SJCRH30 (cell line): ENCODE measurements around the gene NMT1. TPM values are rescaled to one million over a fixed set of nuclear protein-coding genes. Genes with fewer than 3 reads are reported as not detected.

ENCODE experiments used
- DNase-seq, 2 experiments: peaks; one replicate each; pipeline ENCODE4 v3.0.0-alpha.2; 2015 to 2020
- H3K27ac ChIP-seq: fragments of 250-450 bp; sonication (Bioruptor Pico); 2 replicates; pipeline ENCODE4 v1.5.1; 2020; ENCODE audit warnings: mild to moderate bottlenecking, moderate library complexity
- H3K27me3 ChIP-seq: fragments of 250-450 bp; sonication (Bioruptor Pico); 2 replicates; pipeline ENCODE4 v1.5.1; 2020; ENCODE audit warnings: mild to moderate bottlenecking, moderate library complexity
- H3K36me3 ChIP-seq: fragments of 250-450 bp; sonication (Bioruptor Pico); 2 replicates; pipeline ENCODE4 v1.5.1; 2020; ENCODE audit warnings: mild to moderate bottlenecking, moderate library complexity
- H3K4me1 ChIP-seq: fragments of 250-450 bp; sonication (Bioruptor Pico); 2 replicates; pipeline ENCODE4 v1.5.1; 2020; ENCODE audit warnings: mild to moderate bottlenecking, moderate library complexity
- H3K4me3 ChIP-seq: fragments of 250-450 bp; sonication (Bioruptor Pico); 2 replicates; pipeline ENCODE4 v1.5.1; 2020; ENCODE audit warnings: mild to moderate bottlenecking, moderate library complexity
- H3K9me3 ChIP-seq: fragments of 250-450 bp; sonication (Bioruptor Pico); replicated peaks from 2 replicates; pipeline ENCODE4 v1.5.1; 2020; ENCODE audit warnings: mild to moderate bottlenecking, moderate library complexity
- total RNA-seq: library from RNA; depleted of rRNA; stranded (reverse); fragments of >200 nt; shearing (Covaris generic); gene quantifications from 2 replicates; pipeline ENCODE4 v1.2.3, GENCODE V29; 2014; rRNA removed

The NMT1 gene
- total RNA-seq: 69.9 and 72.0 TPM in 2 replicates

DNA sequence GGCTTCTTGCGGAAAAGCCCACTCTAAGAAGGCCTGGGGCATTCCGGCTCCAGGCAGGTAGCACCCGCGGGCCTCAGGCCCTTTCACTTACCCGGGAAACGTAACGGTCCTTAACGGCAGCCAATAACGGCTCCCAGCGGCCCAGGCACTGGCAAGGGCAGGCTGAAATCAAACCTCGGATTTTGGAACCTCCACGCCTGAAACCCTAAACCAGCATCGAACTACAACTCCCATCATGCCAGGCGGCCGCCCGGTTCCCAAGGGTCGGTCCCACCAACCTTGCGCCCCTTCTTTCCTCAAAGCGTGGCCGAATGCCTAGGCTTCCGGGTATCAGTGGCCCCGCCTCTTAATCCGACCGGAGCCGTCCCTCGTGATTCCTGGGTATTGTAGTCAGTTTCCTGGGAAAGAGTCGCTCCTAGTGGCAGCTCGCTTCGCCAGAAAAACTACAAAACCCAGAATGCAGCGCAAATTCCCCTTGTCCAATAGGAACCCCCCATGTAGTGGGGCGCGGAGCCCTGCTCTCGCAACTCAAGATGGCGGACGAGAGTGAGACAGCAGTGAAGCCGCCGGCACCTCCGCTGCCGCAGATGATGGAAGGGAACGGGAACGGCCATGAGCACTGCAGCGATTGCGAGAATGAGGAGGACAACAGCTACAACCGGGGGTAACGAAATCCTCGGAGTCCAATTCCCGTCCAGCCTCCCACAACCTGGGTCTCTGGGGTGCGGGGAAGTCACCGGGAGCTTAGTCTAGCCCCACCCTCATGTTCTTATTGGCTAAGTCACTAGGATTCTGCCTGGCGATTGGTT is at the start of gene NMT1:
Gene NMT1, plus strand, starts transcription at position 521 of the 809 bp plus-strand sequence. Its CDS starts 13 bp downstream, at position 534.
- H3K4me3 ChIP-seq: peak within 1 kb of the TSS; percentile 80
- no peaks in the 10 kb centered on the region for H3K27me3 ChIP-seq
- H3K27ac ChIP-seq: peak within 1 kb of the TSS; percentile 89
- DNase-seq: peak; percentile 99 to 100
- peaks cover 9% of the 10 kb centered on the region for H3K4me1 ChIP-seq
- H3K36me3 ChIP-seq: no peaks in the 10 kb centered on the region
- no peaks in the 10 kb centered on the region for H3K9me3 ChIP-seq

DNA sequence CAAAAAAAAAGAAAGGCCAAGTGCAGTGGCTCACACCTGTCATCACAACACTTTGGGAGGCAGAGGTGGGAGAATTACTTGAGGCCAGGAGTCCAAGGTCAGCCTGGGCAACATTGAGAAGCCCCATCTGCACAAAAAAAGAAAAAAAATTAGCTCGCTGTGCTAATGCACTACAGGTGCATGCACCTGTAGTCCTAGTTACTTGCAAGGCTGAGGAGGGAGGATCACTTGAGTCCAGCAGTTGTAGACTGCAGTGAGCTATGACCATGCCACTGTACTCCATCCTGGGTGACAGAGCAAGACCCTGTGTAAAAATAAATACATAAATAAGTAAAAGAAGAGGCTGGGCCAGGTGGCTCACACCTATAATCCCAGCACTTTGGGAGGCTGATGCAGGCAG is 49.4 kb upstream of the NMT1 start:
- DNase-seq: no peak
- H3K4me1 ChIP-seq: peaks cover 17% of the 10 kb centered on the region
- H3K4me3 ChIP-seq: no peak overlapping the region
- no peak overlapping the region for H3K27ac ChIP-seq
- 0 out of 2 replicates have a peak, but pooled peaks cover 8% of the 10 kb centered on the region for H3K27me3 ChIP-seq
- H3K9me3 ChIP-seq: no peaks in the 10 kb centered on the region
- no peaks in the 10 kb centered on the region for H3K36me3 ChIP-seq

DNA sequence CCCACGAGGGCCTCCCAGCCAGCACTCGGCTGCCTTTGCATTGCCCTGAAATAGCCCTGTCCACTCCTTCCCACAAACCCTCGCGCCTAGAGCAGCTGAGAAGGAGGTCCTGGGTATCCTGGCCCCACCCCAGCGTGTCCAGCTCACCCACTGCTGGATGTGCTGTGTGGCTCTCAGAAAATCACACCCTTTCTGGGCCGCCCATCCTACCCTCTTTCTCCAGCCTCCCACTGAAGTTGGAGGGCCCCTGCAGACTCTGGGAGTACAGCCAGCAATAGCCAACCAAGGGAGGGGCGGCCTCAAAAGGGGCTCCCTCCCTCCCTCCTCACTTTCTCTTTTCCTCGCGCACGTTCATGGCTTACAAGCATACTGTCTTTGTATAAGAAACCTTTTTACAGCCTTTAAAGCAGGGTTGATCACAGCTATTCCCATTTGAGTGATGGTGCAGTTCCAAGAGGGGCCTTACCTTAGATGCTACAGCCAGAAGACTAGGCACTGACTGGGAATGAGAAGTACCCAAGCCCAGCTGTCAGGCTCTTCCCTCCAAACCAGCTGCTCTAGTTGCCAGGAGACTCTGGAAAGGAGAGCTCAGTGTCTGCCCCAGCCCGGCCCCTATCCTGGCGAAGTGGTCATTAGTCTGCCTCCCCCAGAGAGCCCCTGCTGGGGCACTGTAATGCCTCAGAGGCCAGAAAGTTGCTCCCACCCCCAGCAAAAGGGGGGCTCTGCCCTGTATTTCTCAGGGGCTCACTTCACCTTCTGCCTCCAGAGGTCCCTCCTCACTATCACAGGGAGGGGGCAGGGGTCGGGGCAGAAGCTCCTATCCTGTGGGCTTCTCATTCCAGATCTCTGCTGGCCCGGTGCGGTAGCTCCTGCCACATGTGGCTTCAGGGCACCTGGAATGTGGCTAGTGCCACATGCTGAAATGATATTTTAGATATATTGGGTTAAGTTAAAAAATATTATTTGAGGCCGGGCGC is 47.8 kb upstream of the NMT1 start:
- Histone ChIP-seq H3K9me3 (no peaks in the 10 kb centered on the region), H3K27me3 (0 out of 2 replicates have a peak, but pooled peaks cover 3% of the 10 kb centered on the region), H3K36me3 (no peaks in the 10 kb centered on the region), H3K4me1 (peaks cover 20% of the 10 kb centered on the region), H3K4me3 (no peak overlapping the region), H3K27ac (no peak overlapping the region)
- peak; percentile 72 to 85 for DNase-seq

DNA sequence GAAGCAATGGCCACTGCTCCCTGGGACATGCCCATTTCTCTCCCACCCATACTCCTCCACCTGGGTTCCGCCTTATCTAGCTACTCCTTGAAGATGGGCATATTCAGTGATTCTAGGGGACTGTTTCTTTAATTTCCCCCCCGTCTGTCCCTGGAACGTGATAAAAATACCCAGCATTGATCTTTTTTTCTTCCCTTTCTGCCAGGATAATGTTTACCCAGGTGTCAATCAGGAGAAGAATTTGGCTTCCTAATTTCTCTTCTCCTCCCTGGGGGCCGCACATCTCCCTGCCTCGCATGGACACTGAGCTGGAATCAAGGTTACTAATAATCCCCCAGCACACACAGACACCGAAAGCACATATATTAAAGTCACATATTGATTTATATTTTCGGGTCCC is 44.9 kb upstream of the NMT1 start:
- Histone ChIP-seq H3K4me3 (no peak overlapping the region), H3K36me3 (no peaks in the 10 kb centered on the region), H3K27ac (no peak overlapping the region), H3K9me3 (no peaks in the 10 kb centered on the region), H3K27me3 (0 out of 2 replicates have a peak, but pooled peaks cover 4% of the 10 kb centered on the region), H3K4me1 (peaks cover 26% of the 10 kb centered on the region)
- no peak for DNase-seq

DNA sequence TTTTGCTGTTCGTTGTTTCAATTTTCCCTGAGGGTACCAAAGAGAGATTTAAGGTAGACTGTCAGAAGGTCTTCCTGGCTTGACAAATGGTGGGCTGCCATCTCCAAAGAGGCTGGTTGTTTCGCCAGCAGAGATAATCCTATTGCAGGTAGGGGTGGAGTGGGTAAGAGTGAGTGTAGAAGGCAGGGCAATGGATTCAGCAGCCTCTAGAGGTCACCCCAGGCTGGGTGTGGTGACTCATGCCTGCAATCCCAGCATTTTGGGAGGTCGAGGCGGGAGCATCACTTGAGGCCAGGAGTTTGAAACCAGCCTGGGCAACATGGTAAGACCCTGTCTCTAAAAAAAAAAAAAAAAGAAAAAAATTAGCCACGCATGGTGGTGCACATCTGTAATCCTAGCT is 44.3 kb upstream of the NMT1 start:
- no peak for DNase-seq
- Histone ChIP-seq H3K4me1 (peaks cover 28% of the 10 kb centered on the region), H3K4me3 (no peak overlapping the region), H3K9me3 (no peaks in the 10 kb centered on the region), H3K27me3 (0 out of 2 replicates have a peak, but pooled peaks cover 4% of the 10 kb centered on the region), H3K27ac (no peak overlapping the region), H3K36me3 (no peaks in the 10 kb centered on the region)

DNA sequence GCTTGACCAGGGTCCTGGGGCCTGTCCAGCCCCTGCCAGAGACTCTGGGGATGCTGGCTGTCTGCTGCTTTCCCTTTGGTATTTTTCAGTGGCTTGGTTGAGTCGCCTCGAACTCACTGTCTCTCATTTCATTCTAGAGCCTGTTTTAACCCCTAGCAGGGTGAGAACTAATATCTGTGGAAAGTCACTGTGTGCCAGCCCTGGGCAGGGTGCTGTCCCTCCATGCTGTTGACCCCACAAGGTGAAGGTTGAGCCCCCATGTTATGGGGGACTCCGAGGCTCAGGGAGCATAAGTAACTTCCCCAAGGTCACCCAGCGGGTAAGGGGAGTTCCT is 42.6 kb upstream of the NMT1 start:
- peak overlapping the region; percentile 64 for H3K4me3 ChIP-seq
- no peaks in the 10 kb centered on the region for H3K36me3 ChIP-seq
- H3K9me3 ChIP-seq: no peaks in the 10 kb centered on the region
- H3K27me3 ChIP-seq: 0 out of 2 replicates have a peak, but pooled peaks cover 4% of the 10 kb centered on the region
- peaks cover 22% of the 10 kb centered on the region for H3K4me1 ChIP-seq
- H3K27ac ChIP-seq: peak overlapping the region; percentile 9; the same call in 1 of the 2 replicates
- no peak for DNase-seq

DNA sequence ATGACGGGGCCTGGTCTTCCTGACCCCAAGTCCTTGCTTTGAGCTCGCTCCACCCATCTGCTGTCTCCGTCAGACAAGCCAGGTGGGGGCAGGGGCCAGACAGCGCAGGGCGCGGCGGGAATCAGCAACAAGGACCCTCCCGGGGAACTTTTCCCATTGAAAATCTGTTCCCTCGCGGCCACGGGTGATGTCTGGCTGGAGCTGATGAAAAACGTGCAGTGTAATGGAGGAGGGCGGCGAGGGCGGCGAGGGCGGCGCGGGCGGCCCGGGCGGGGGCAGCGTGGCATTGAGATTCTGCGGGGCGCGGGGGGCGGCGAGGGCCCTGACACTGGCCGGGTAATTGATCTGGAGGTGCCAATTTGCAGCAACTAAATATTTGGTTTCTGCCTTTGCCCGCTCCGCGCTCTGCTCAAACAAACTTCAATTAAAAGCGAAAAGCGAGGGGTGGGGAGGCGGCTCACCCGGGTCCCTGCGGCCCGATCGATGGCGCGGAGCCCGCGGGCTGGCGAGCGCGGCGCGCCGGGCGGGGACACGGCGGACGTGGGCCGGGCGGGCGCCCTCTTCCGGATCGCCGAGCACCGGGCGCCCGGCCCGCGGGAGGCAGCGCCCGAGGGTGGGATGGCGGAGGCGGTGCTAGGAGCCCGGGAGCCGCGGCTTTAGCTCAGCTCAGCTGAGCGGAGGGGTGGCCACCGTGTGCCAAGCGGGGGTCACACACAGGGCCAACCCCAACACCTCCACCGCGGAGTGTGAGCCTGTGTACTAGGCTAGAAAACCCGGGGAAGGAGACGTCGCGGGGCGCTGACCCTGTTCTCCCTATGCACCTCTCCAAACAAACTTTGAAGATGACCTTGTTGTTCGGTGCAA is 42.0 kb upstream of the NMT1 start:
- no peaks in the 10 kb centered on the region for H3K36me3 ChIP-seq
- H3K4me1 ChIP-seq: peaks cover 18% of the 10 kb centered on the region
- H3K9me3 ChIP-seq: no peaks in the 10 kb centered on the region
- peak; percentile 54 to 72 for DNase-seq
- H3K27ac ChIP-seq: peak overlapping the region; percentile 9; the same call in 1 of the 2 replicates
- H3K27me3 ChIP-seq: 0 out of 2 replicates have a peak, but pooled peaks cover 4% of the 10 kb centered on the region
- H3K4me3 ChIP-seq: peak overlapping the region; percentile 64

DNA sequence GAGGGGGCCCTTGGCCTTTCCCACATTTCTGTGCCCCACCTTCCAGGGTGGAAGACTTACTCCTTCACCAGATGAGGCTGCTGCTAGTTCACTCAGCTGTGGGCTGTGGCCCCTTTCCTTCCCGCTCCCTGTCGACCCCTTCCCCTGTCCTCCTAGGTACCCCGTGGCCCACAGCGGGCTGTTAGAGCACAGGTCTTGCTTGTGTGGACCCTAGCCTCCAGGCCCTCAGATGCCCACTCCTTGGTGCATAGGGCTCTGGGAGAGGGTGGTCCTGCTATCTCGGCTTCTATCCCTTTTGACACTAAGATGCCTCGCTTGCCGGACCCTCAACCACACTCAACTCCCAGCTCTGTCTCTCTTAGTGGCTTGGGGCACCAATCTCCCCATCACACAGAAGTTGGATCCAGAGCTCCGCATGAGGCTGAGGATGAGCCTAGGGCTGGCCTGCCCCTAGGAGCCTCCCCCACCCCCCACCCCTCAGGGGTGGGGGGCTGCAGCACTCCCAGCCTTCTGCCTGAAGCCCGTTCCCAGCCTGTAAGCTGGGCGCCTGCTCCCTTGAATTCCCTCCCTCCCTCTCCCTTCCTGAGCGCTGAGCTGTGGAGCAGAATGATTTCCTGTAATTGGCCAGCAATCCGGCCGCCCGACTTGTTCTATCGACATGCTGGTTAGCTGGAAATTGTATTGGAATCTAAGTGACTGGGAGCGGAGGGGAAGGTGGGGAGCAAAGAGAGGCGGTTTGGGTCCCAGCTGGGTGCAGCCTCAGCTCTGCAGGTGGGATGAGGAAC is 40.6 kb upstream of the NMT1 start:
- no peaks in the 10 kb centered on the region for H3K9me3 ChIP-seq
- no peak overlapping the region for H3K27ac ChIP-seq
- H3K27me3 ChIP-seq: 0 out of 2 replicates have a peak, but pooled peaks cover 4% of the 10 kb centered on the region
- peaks cover 18% of the 10 kb centered on the region for H3K4me1 ChIP-seq
- no peak overlapping the region for H3K4me3 ChIP-seq
- DNase-seq: no peak
- H3K36me3 ChIP-seq: no peaks in the 10 kb centered on the region

DNA sequence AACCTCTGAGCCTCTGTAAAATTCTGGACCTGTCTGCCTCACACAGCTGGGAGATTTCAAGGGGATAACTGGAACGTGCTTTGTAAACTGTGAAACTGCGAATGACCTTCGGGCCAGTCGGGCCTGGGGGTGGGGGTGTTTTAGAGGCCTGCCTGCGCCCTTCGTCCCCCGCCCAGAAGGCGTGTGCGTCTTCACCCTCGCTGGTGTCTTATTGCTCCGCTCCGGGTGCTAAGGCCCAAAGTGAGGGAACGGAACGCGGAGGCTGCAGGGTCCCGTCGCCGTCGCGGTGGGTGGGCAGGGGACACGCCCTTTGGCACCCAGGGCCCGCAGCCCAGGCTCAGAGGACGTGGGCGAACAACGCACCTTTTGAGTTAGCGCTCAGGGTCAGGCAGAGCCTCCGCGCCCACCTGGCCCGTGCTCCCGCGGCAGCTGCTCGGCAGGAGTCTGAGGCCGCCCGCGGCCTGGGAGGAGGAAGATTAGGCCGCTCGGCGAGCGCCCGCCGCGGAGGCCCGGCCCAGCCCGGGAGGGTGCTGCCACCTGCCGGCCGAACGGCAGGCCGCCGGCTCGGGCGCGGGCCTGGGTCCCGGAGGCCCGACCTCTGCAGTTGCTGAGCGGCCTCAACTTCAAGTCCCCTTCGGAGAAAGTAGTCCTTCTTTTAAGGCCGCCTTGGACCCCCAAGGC is 39.4 kb upstream of the NMT1 start:
- Histone ChIP-seq H3K4me1 (peaks cover 18% of the 10 kb centered on the region), H3K4me3 (peak overlapping the region; percentile 41)

DNA sequence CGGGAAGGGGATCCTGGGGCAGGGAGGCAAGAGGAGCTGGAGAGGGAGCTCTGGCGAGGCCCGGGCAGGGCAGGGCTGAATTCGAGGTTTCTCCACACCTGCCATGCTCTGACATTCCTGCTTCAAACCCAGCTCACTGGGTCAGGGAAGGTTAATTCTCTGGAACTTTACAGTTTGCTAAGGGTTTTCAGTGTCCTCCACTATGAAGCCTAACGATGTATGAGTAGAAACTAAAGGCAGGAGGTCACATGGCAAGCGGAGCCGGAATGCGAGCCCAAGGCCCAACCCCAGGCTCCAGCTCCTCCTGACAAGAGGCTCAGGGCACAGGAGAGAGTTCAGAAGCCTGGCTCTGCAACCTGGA is 38.8 kb upstream of the NMT1 start:
- Histone ChIP-seq H3K9me3 (no peaks in the 10 kb centered on the region), H3K27me3 (0 out of 2 replicates have a peak, but pooled peaks cover 4% of the 10 kb centered on the region), H3K4me3 (peak overlapping the region; percentile 41), H3K27ac (no peak overlapping the region), H3K36me3 (no peaks in the 10 kb centered on the region), H3K4me1 (peaks cover 18% of the 10 kb centered on the region)
- no peak for DNase-seq

More for the DNA sequence above, 39.4 kb upstream of the NMT1 start:
- Histone ChIP-seq H3K36me3 (no peaks in the 10 kb centered on the region), H3K27ac (no peak overlapping the region), H3K9me3 (no peaks in the 10 kb centered on the region), H3K27me3 (0 out of 2 replicates have a peak, but pooled peaks cover 4% of the 10 kb centered on the region)
- peak; percentile 71 to 81 for DNase-seq

DNA sequence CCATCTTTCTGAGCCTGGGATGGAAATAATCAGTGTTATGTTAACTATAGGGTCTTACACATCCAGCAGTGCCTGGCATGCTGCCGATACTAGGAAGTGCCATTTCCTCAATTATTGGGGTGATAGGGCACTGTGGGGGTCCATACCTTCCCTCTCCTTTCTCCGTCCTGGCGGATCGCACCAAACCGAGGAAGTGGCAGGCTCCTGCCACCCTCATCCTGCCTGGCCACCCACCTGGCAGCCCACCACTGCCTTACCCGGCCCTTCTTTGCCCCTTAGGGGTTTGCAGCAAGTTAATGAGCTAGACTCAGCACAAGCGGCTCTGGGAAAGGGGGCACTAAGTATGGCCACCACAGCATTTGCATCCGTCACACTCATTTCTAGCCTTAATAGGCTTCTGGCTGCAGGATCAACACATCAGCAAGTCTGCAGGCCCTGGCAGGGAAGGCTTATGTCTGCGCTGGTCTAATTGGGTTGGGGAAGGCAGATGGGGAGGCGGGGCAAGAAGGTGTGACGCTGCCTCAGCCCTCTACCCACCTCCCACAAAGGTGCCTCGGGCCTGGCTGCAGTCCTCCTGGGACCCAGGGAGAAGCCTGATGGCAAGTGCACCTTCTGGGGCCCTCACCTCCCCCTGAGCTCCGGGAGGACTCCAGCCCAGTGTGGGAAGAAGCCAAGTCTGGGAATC is 38.3 kb upstream of the NMT1 start:
- Histone ChIP-seq H3K4me1 (peaks cover 18% of the 10 kb centered on the region), H3K36me3 (no peaks in the 10 kb centered on the region), H3K27me3 (0 out of 2 replicates have a peak, but pooled peaks cover 4% of the 10 kb centered on the region), H3K9me3 (no peaks in the 10 kb centered on the region), H3K4me3 (no peak overlapping the region), H3K27ac (no peak overlapping the region)
- no peak for DNase-seq

DNA sequence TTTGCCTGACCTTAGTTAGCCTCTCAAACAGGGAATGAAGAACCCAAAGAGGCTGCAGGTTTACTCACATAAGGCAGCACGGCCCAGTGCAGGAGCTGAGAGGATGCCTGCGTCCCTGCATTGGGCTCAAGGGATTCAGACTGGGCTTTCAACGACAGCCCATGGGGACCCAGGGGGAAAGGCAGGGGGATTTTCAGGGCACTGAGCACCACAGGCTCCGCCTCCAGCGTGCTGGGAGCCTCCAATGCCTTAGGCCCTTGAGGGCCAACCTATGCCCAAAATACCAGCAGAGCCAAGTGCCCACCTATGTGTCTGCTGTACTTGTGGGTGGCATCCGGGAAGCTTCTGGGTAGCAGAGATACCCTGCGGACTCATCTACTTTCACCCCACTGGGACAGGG is 32.0 kb upstream of the NMT1 start:
- H3K4me3 ChIP-seq: no peak overlapping the region
- H3K9me3 ChIP-seq: no peaks in the 10 kb centered on the region
- H3K4me1 ChIP-seq: peaks cover 19% of the 10 kb centered on the region
- no peaks in the 10 kb centered on the region for H3K27me3 ChIP-seq
- peaks cover 3% of the 10 kb centered on the region; the same call in 1 of the 2 replicates for H3K36me3 ChIP-seq
- H3K27ac ChIP-seq: no peak overlapping the region
- no peak for DNase-seq
